ENCODE measurements around the gene ACTA1. TPM values are rescaled to one million over a fixed set of nuclear protein-coding genes. Genes with fewer than 3 reads are reported as not detected.

Gene ACTA1
- total RNA-seq, 1 experiment from 2014 or later, result not detected

- H3K4me1 ChIP-seq (ENCODE audit: control insufficient read depth, insufficient read depth, low read length), result no peaks in the 10 kb centered on the region
- ATAC-seq (no peak), DNase-seq (ENCODE audit: low read depth, low spot score) (no peak)
- no peaks in the 10 kb centered on the region for H3K36me3 ChIP-seq (ENCODE audit: control insufficient read depth, insufficient read depth, low read length)
- no peak overlapping the region for H3K27ac ChIP-seq (ENCODE audit: low read length)
- CTCF ChIA-PET, result no interaction called here
- no peaks in the 10 kb centered on the region; the same call in none of the 2 replicates for H3K27me3 ChIP-seq (ENCODE audit: control insufficient read depth, insufficient read depth, low read length)
- H3K9me3 ChIP-seq (ENCODE audit: control insufficient read depth, insufficient read depth, low read depth, low read length), result no peaks in the 10 kb centered on the region
- no peak overlapping the region for H3K4me3 ChIP-seq (ENCODE audit: low read depth in 2 of 2, low read length in 2 of 2)
- TF ChIP-seq CTCF (IDR thresholded peaks at IDR 0.05) (no peak), POLR2AphosphoS5 (IDR thresholded peaks at IDR 0.05; ENCODE audit: low read depth, low read length) (no peak), TCF7L2 (IDR thresholded peaks at IDR 0.05; ENCODE audit: low read depth, low read length) (no peak), SIN3A (IDR thresholded peaks at IDR 0.05; ENCODE audit: borderline replicate concordance, insufficient read depth, low read depth, low read length) (no peak), REST (IDR thresholded peaks at IDR 0.05; ENCODE audit: insufficient read depth in 1 of 2, low read depth in 2 of 2, low read length in 1 of 2) (no peak)
- BruUV-seq (replicated peaks), result no TSS peak
- intact Hi-C loops (cut with micrococcal nuclease; ENCODE audit: unreplicated experiment) (no loop called here), in situ Hi-C loops (cut with HindIII; ENCODE audit: low pct_unique_long_range_greater_than_20kb, low sequenced_read_pairs) (no loop called here)
- POLR2A ChIA-PET, result no interaction called here
These were observed 2.4 kb downstream of the ACTA1 start for GRCh38 chr1:229431284-229432115.

- intact Hi-C loops (cut with micrococcal nuclease; ENCODE audit: unreplicated experiment) (no loop called here), in situ Hi-C loops (cut with HindIII; ENCODE audit: low pct_unique_long_range_greater_than_20kb, low sequenced_read_pairs) (no loop called here)
- TF ChIP-seq SIN3A (IDR thresholded peaks at IDR 0.05; ENCODE audit: borderline replicate concordance, insufficient read depth, low read depth, low read length) (no peak), REST (IDR thresholded peaks at IDR 0.05; ENCODE audit: insufficient read depth in 1 of 2, low read depth in 2 of 2, low read length in 1 of 2) (peak; percentile 91 to 93), CTCF (IDR thresholded peaks at IDR 0.05) (no peak), POLR2AphosphoS5 (IDR thresholded peaks at IDR 0.05; ENCODE audit: low read depth, low read length) (no peak), TCF7L2 (IDR thresholded peaks at IDR 0.05; ENCODE audit: low read depth, low read length) (no peak)
- Histone ChIP-seq H3K4me3 (ENCODE audit: low read depth in 2 of 2, low read length in 2 of 2) (no peak overlapping the region), H3K9me3 (ENCODE audit: control insufficient read depth, insufficient read depth, low read depth, low read length) (no peaks in the 10 kb centered on the region), H3K36me3 (ENCODE audit: control insufficient read depth, insufficient read depth, low read length) (no peaks in the 10 kb centered on the region), H3K27me3 (ENCODE audit: control insufficient read depth, insufficient read depth, low read length) (no peaks in the 10 kb centered on the region; the same call in none of the 2 replicates), H3K4me1 (ENCODE audit: control insufficient read depth, insufficient read depth, low read length) (no peaks in the 10 kb centered on the region), H3K27ac (ENCODE audit: low read length) (no peak overlapping the region)
- POLR2A ChIA-PET, result no interaction called here
- CTCF ChIA-PET, result no interaction called here
- ATAC-seq, result no peak; the same call in 1 of the 2 replicates
- DNase-seq (ENCODE audit: low read depth, low spot score), result no peak
- BruUV-seq (replicated peaks), result no TSS peak
These were observed 3.1 kb downstream of the ACTA1 start for GRCh38 chr1:229430761-229431283.
